K562 (cell line): ENCODE results near the gene CHDH. TPM values are rescaled to one million over a fixed set of nuclear protein-coding genes. Genes with fewer than 3 reads are reported as not detected.

Experiments
- ATAC-seq: fragments of 200-7000 bp; cut with Tn5 transposase; 3 replicates; pipeline ENCODE4 v1.9.1; 2020; ENCODE audit warnings: moderate library complexity
- BruUV-seq: library from RNA; stranded (reverse); fragments of 400-500 nt; replicated peaks from 2 replicates; lab custom pipeline; 2021; lab: Mats Ljungman, UMichigan
- CTCF ChIA-PET: fragments of 300-600 bp; formaldehyde crosslinking; extraction: SDS; loops from one replicate; lab custom pipeline; 2021; ENCODE audit warnings: low intra/inter-chr PET ratio; lab: Yijun Ruan, JAX
- POLR2A ChIA-PET: fragments of 300-600, 350-650 bp; sonication (Branson Sonifier 250); formaldehyde crosslinking; extraction: SDS; loops from one replicate; lab custom pipeline; 2021; ENCODE audit warnings: antibody characterized with exemption, inconsistent platforms; lab: Yijun Ruan, JAX
- DNase-seq, 4 experiments: peaks; one replicate each; pipeline versions ENCODE4 v3.0.0 to v3.0.0-alpha.2; 2011 to 2018; ENCODE audit warnings: low spot score in 3 of 4, mixed read lengths in 3 of 4; ENCODE audit errors: extremely low read depth in 1 of 4
- FAIRE-seq: peaks from 2 replicates; lab custom pipeline; 2011; peaks lifted over from hg19 to GRCh38; lab: Jason Lieb, UNC
- H2AFZ ChIP-seq: 2 replicates; pipeline ENCODE4 v1.6.0; 2011; ENCODE audit warnings: low read depth, low read length, control low read depth, inconsistent platforms
- H3K27ac ChIP-seq: fragments of 200-600 bp; 3 replicates; pipeline ENCODE4 v1.8.0; 2011; ENCODE audit warnings: low read depth, mild to moderate bottlenecking, control low read depth, inconsistent platforms, low read length, moderate library complexity, mixed read lengths; ENCODE audit errors: extremely low read depth
- H3K27me3 ChIP-seq, 2 experiments: fragments of 300-600 bp in 1 of 2; 2 replicates in 1 of 2; 3 replicates in 1 of 2; pipeline versions ENCODE4 v1.6.0 to v1.8.0; 2011; ENCODE audit warnings: inconsistent platforms in 2 of 2, low read length in 2 of 2, mild to moderate bottlenecking in 1 of 2, mixed read lengths in 1 of 2, moderate library complexity in 1 of 2; ENCODE audit not compliant: control insufficient read depth in 2 of 2, insufficient read depth in 2 of 2
- H3K36me3 ChIP-seq: fragments of 300-600 bp; 3 replicates; pipeline ENCODE4 v1.8.0; 2011; ENCODE audit warnings: mild to moderate bottlenecking, low read length, inconsistent platforms; ENCODE audit not compliant: control insufficient read depth, insufficient read depth
- H3K4me1 ChIP-seq, 2 experiments: fragments of 200-600 bp in 1 of 2; replicated peaks in 1 of 2; 2 replicates in 1 of 2; 3 replicates in 1 of 2; pipeline versions ENCODE4 v1.5.1 to v1.8.0; 2011; ENCODE audit warnings: inconsistent platforms in 2 of 2, low read length in 2 of 2, mild to moderate bottlenecking in 1 of 2, mixed read lengths in 1 of 2, moderate library complexity in 1 of 2; ENCODE audit not compliant: control insufficient read depth in 2 of 2, insufficient read depth in 2 of 2
- H3K4me2 ChIP-seq: 2 replicates; pipeline ENCODE4 v1.6.1; 2011; ENCODE audit warnings: low read length, control low read depth, inconsistent platforms, mixed read lengths; ENCODE audit not compliant: insufficient read depth
- H3K4me3 ChIP-seq: fragments of 200-600 bp; sonication (generic), shearing (Covaris generic); 2 replicates; pipeline ENCODE4 v1.5.1; 2016; ENCODE audit warnings: control low read depth, inconsistent platforms
- H3K79me2 ChIP-seq: fragments of 200-600 bp; 3 replicates; pipeline ENCODE4 v1.8.0; 2011; ENCODE audit warnings: low read length, inconsistent platforms; ENCODE audit not compliant: control insufficient read depth, insufficient read depth
- H3K9ac ChIP-seq, 2 experiments: 2 replicates each; pipeline versions ENCODE4 v1.6.0 to v1.6.1; 2011; ENCODE audit warnings: low read depth in 2 of 2, low read length in 2 of 2, control low read depth in 1 of 2, inconsistent platforms in 1 of 2, mild to moderate bottlenecking in 1 of 2, mixed read lengths in 1 of 2; ENCODE audit not compliant: insufficient read depth in 1 of 2
- H3K9me1 ChIP-seq: one replicate; pipeline ENCODE4 v1.6.0; 2011; ENCODE audit warnings: inconsistent platforms, mild to moderate bottlenecking, low read length, moderate library complexity; ENCODE audit not compliant: control insufficient read depth, insufficient read depth
- H3K9me3 ChIP-seq: replicated peaks from 2 replicates; pipeline ENCODE4 v1.5.1; 2011; ENCODE audit warnings: low read depth, low read length, inconsistent platforms; ENCODE audit not compliant: control insufficient read depth, insufficient read depth
- H4K20me1 ChIP-seq: replicated peaks from 2 replicates; pipeline ENCODE4 v1.6.1; 2011; ENCODE audit warnings: low read length, inconsistent platforms, mixed read lengths; ENCODE audit not compliant: control insufficient read depth, insufficient read depth
- GTF2F1 ChIP-seq: IDR thresholded peaks from 2 replicates; pipeline ENCODE4 v1.6.1; 2011; ENCODE audit warnings: low read depth, low read length, improper control_type of control experiment
- HCFC1 ChIP-seq: IDR thresholded peaks from 2 replicates; pipeline ENCODE4 v1.6.1; 2012; ENCODE audit warnings: low read depth, low read length, improper control_type of control experiment
- HNRNPLL ChIP-seq: fragments of 200-400 bp; formaldehyde crosslinking; IDR thresholded peaks from 2 replicates; pipeline ENCODE4 v1.6.1; 2017; ENCODE audit warnings: low read length, low read depth, mild to moderate bottlenecking; ENCODE audit not compliant: poor library complexity, severe bottlenecking
- JUNB ChIP-seq: fragments of 450-650 bp; formaldehyde crosslinking; conservative IDR thresholded peaks from 2 replicates; pipeline ENCODE4 v1.4.0; 2020; ENCODE audit warnings: mild to moderate bottlenecking
- MTA1 ChIP-seq: fragments of 450-650 bp; IDR thresholded peaks from 2 replicates; pipeline ENCODE4 v1.6.1; 2017; ENCODE audit warnings: borderline replicate concordance
- NELFE ChIP-seq: IDR thresholded peaks from 2 replicates; pipeline ENCODE4 v1.6.1; 2011; ENCODE audit warnings: mild to moderate bottlenecking; ENCODE audit not compliant: insufficient read depth, insufficient read length
- OTX1 ChIP-seq: fragments of 450-650 bp; formaldehyde crosslinking; IDR thresholded peaks from 2 replicates; pipeline ENCODE4 v1.4.0; 2022; ENCODE audit warnings: mild to moderate bottlenecking
- PHF20 ChIP-seq: fragments of 450-650 bp; IDR thresholded peaks from 2 replicates; pipeline ENCODE4 v1.6.1; 2018; ENCODE audit not compliant: partially characterized antibody
- POLR2B ChIP-seq: fragments of 450-650 bp; IDR thresholded peaks from 2 replicates; pipeline ENCODE4 v1.6.1; 2018; ENCODE audit warnings: low read depth; ENCODE audit not compliant: partially characterized antibody
- TAF15 ChIP-seq: fragments of 200-400 bp; formaldehyde crosslinking; IDR thresholded peaks from 2 replicates; pipeline ENCODE4 v1.6.1; 2017; ENCODE audit warnings: mild to moderate bottlenecking, low read depth, low read length, moderate library complexity
- ZBTB49 ChIP-seq: sonication (generic); formaldehyde crosslinking; IDR thresholded peaks from 2 replicates; pipeline ENCODE4 v1.8.0; 2022; ENCODE audit warnings: missing genetic modification reagents, mild to moderate bottlenecking, borderline replicate concordance
- ZHX1 ChIP-seq: fragments of 150-350 bp; conservative IDR thresholded peaks from 2 replicates; pipeline ENCODE4 v1.6.1; 2014; ENCODE audit warnings: low read length
- WGBS: fragments of 100-300 bp; shearing (Covaris generic); methylation state at CpG from one replicate; pipeline ENCODE4 v1.1.6; 2016; ENCODE audit warnings: low coverage, mixed read lengths; ENCODE audit not compliant: insufficient coverage; ENCODE audit errors: missing lambda C conversion rate; 5-methylcytosine and 5-hydroxymethylcytosine counted together
- in situ Hi-C: fragments of 300-500 bp; cut with MboI; formaldehyde crosslinking; loops from 4 replicates; pipeline ENCODE4 v1.15.0; 2018; ENCODE audit warnings: inconsistent platforms, mixed read lengths
- intact Hi-C: fragments of 100-400 bp; cut with micrococcal nuclease; formaldehyde crosslinking; loops from 2 replicates; pipeline ENCODE4 v1.14.2; 2022
- polyA plus RNA-seq, 8 experiments: library from polyadenylated mRNA; depleted of rRNA in 4 of 8; stranded (reverse) in 5 of 8; unstranded in 3 of 8; fragments of >200 nt; fragmentation: Nextera tagmentation in 2 of 8; fragmentation: Illumina TruSeq in 1 of 8; extraction: Ambion mirVana in 2 of 8; extraction: Trizol in 1 of 8; gene quantifications; 2 replicates each; pipeline versions ENCODE4 v1.2.1 to v1.2.3, GENCODE V29; 2011 to 2014; ENCODE audit warnings: inconsistent platforms in 1 of 8, missing spikeins in 1 of 8
- total RNA-seq, 7 experiments: library from RNA; depleted of rRNA in 6 of 7; stranded (reverse); fragments of >200 nt in 6 of 7; fragmentation: Illumina TruSeq in 2 of 7; extraction: Trizol in 2 of 7; gene quantifications; 2 replicates each; pipeline versions ENCODE4 v1.2.1 to v1.2.3, GENCODE V29; 2011 to 2021; ENCODE audit warnings: low replicate concordance in 1 of 7

CHDH gene
- total and polyA plus RNA-seq, 9 of the 15 experiments (the other 6 are each of a cell fraction or from before 2014, with no cell fraction given), result 0.06 to 1.9 (median 0.46) TPM

DNA sequence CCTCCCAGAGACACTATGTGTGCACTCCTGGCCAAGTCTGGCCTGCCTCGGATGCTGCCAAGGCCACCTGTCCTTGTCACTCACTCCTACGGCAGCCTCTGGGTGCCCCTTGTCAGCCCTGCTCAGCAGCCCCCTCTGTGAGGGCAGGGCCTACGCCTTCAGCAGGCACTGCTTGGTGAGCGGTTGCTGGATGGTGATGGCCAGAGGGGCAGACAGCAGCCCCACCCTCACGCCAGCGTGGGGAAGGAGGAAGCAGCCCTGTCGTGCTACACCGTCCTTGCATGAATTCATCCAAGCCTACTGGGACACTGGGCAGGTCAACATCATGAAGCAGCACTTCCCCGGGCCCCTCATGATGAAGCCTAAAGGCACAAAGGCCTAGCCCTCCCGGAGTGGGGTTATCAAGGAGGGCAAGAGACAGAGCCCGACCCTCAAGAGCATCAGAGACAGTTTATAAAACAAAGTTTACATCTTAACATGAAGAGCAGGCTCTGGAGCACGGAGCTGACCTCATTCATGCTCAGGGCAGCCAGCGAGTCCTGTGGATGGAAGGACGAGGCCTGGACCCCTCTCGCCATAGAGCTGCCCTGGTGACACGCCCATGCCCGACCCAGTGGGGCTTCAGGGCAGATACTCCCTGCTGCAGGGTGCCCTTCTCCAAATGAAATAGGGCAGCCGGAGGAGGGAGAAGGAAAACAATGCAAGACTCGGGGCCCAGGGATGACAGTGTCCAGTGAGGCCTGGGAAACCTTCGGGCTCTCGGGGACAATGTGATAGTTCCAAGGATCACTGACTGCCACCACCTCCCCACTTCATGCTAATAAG is 25.3 kb downstream of the CHDH start:
- H3K79me2 ChIP-seq, result no peaks in the 10 kb centered on the region
- ATAC-seq (no peak), FAIRE-seq (no peak), DNase-seq (no peak)
- H3K9me3 ChIP-seq, result no peaks in the 10 kb centered on the region
- intact Hi-C loops (no loop called here), in situ Hi-C loops (no loop called here)
- no peaks in the 10 kb centered on the region for H3K36me3 ChIP-seq
- 11% methylated on average over 16 of the region's 21 CpGs for WGBS
- no peak overlapping the region for H3K4me2 ChIP-seq
- ChIA-PET POLR2A (no interaction called here), CTCF (no interaction called here)
- H3K27me3 ChIP-seq, result peaks cover 0 to 32% of the 10 kb centered on the region in 2 experiments; a peak in 2 of 5 replicates
- no peaks in the 10 kb centered on the region for H3K4me1 ChIP-seq
- no peaks in the 10 kb centered on the region for H3K9me1 ChIP-seq
- no peak for TF ChIP-seq HCFC1
- no peak for TF ChIP-seq ZHX1
- no peak for TF ChIP-seq GTF2F1
- TF ChIP-seq TAF15, result no peak
- TF ChIP-seq ZBTB49 (CRISPR knock-in tag), result no peak
- no peak for TF ChIP-seq NELFE
- no peak for TF ChIP-seq OTX1 (CRISPR knock-in tag)
- no peak for TF ChIP-seq POLR2B
- no peak for TF ChIP-seq JUNB (CRISPR knock-in tag)
- TF ChIP-seq PHF20, result no peak
- no peak for TF ChIP-seq MTA1
- no peak for TF ChIP-seq HNRNPLL
- H3K4me3 ChIP-seq, result no peak overlapping the region
- no peak overlapping the region for H3K27ac ChIP-seq
- H2AFZ ChIP-seq, result no peak overlapping the region
- H4K20me1 ChIP-seq, result no peaks in the 10 kb centered on the region; the same call in 1 of the 2 replicates
- no TSS peak for BruUV-seq
- H3K9ac ChIP-seq, result no peak overlapping the region
